B cell (primary cell): ENCODE data around the gene DYRK1A. TPM values are rescaled to one million over a fixed set of nuclear protein-coding genes. Genes with fewer than 3 reads are reported as not detected.

Source experiments
- ATAC-seq: fragments of 200-7000 bp; cut with Tn5 transposase; one replicate; pipeline ENCODE4 v1.10.0; 2021; ENCODE audit warnings: low read depth, mild to moderate bottlenecking, moderate number of reproducible peaks, moderate library complexity
- CTCF ChIA-PET: fragments of 350-600 bp; sonication (Branson Sonifier 250); formaldehyde crosslinking; loops from one replicate; lab custom pipeline; 2021; ENCODE audit warnings: antibody characterized with exemption, inconsistent platforms; lab: Charles Lee
- POLR2A ChIA-PET: fragments of 350-600 bp; sonication (Branson Sonifier 250); formaldehyde crosslinking; loops from one replicate; lab custom pipeline; 2021; ENCODE audit warnings: antibody characterized with exemption; lab: Charles Lee
- DNase-seq: peaks from one replicate; pipeline ENCODE4 v3.0.0; 2013
- H2AFZ ChIP-seq: 2 replicates; pipeline ENCODE4 v1.6.1; 2012; ENCODE audit warnings: mild to moderate bottlenecking, low read depth, low read length; ENCODE audit not compliant: insufficient read depth, poor library complexity, severe bottlenecking
- H3K27ac ChIP-seq, 2 donors: 1 replicate in 1 of 2; 2 replicates in 1 of 2; pipeline ENCODE4 v1.5.1; 2012 to 2013; ENCODE audit warnings: low read length in 2 of 2, mild to moderate bottlenecking in 2 of 2, moderate library complexity in 1 of 2
- H3K27me3 ChIP-seq, 4 experiments: fragments of 200-600 bp in 1 of 4; sonication (generic) in 1 of 4; replicated peaks in 1 of 4; 1 replicate in 2 of 4; 2 replicates in 2 of 4; pipeline versions ENCODE4 v1.6.1 to v1.7.0; 2013 to 2016; ENCODE audit warnings: low read length in 3 of 4, mild to moderate bottlenecking in 2 of 4, mixed read lengths in 1 of 4, moderate library complexity in 1 of 4; ENCODE audit not compliant: insufficient read depth in 4 of 4, control insufficient read depth in 3 of 4; ENCODE audit errors: control extremely low read depth in 1 of 4
- H3K36me3 ChIP-seq, 2 experiments: replicated peaks in 1 of 2; 1 replicate in 1 of 2; 2 replicates in 1 of 2; pipeline versions ENCODE4 v1.6.1 to v1.7.1; 2013; ENCODE audit warnings: low read length in 1 of 2; ENCODE audit not compliant: insufficient read depth in 2 of 2, control insufficient read depth in 1 of 2; ENCODE audit errors: control extremely low read depth in 1 of 2, extremely low read depth in 1 of 2
- H3K4me1 ChIP-seq, 2 donors: fragments of 200-600 bp in 1 of 2; sonication (generic) in 1 of 2; 1 replicate in 1 of 2; 2 replicates in 1 of 2; pipeline versions ENCODE4 v1.5.1 to v1.6.1; 2013 to 2017; ENCODE audit warnings: low read length in 2 of 2; ENCODE audit not compliant: control insufficient read depth in 2 of 2, insufficient read depth in 2 of 2
- H3K4me2 ChIP-seq: replicated peaks from 2 replicates; pipeline ENCODE3; 2012; ENCODE audit warnings: mild to moderate bottlenecking, low read depth, low read length; ENCODE audit not compliant: poor library complexity, severe bottlenecking
- H3K4me3 ChIP-seq, 5 experiments: fragments of 200-600 bp in 1 of 5; sonication (generic) in 1 of 5; 1 replicate in 3 of 5; 2 replicates in 2 of 5; pipeline versions ENCODE4 v1.5.1 to v1.7.0; 2011 to 2016; ENCODE audit warnings: low read length in 4 of 5, mild to moderate bottlenecking in 4 of 5, low read depth in 2 of 5, control low read depth in 1 of 5, moderate library complexity in 1 of 5; ENCODE audit not compliant: insufficient read depth in 1 of 5; ENCODE audit errors: control extremely low read depth in 1 of 5, extremely low read depth in 1 of 5
- H3K79me2 ChIP-seq: fragments of 200-600 bp; sonication (generic); one replicate; pipeline ENCODE4 v1.6.0; 2016; ENCODE audit warnings: low read length; ENCODE audit not compliant: control insufficient read depth, insufficient read depth
- H3K9ac ChIP-seq: fragments of 200-600 bp; sonication (generic); 2 replicates; pipeline ENCODE4 v1.6.1; 2017; ENCODE audit warnings: mild to moderate bottlenecking, low read length, moderate library complexity
- H3K9me3 ChIP-seq, 3 donors: one replicate each; pipeline versions ENCODE4 v1.6.1 to v1.7.1; 2013; ENCODE audit warnings: low read length in 2 of 3; ENCODE audit not compliant: control insufficient read depth in 2 of 3, insufficient read depth in 1 of 3; ENCODE audit errors: control extremely low read depth in 1 of 3
- H4K20me1 ChIP-seq: 2 replicates; pipeline ENCODE4 v1.6.0; 2012; ENCODE audit warnings: mild to moderate bottlenecking, low read length; ENCODE audit not compliant: insufficient read depth, control insufficient read depth, poor library complexity, severe bottlenecking
- H3K27ac Mint-ChIP-seq: one replicate; pipeline ENCODE4 v1.8.0; 2021; ENCODE audit warnings: mixed read lengths
- H3K27me3 Mint-ChIP-seq: one replicate; pipeline ENCODE4 v1.8.0; 2021; ENCODE audit warnings: mixed read lengths
- H3K4me1 Mint-ChIP-seq: one replicate; pipeline ENCODE4 v1.8.0; 2021; ENCODE audit warnings: mixed read lengths
- H3K4me3 Mint-ChIP-seq: one replicate; pipeline ENCODE4 v1.8.0; 2021; ENCODE audit warnings: mixed read lengths
- H3K9me3 Mint-ChIP-seq: one replicate; pipeline ENCODE4 v1.8.0; 2022; ENCODE audit warnings: mixed read lengths; ENCODE audit not compliant: insufficient read depth
- CTCF ChIP-seq: fragments of 200-600 bp; IDR thresholded peaks from one replicate; pipeline ENCODE4 v1.8.0; 2022; ENCODE audit warnings: antibody characterized with exemption, mild to moderate bottlenecking
- EZH2 ChIP-seq: IDR thresholded peaks from 2 replicates; pipeline ENCODE4 v1.6.1; 2012; ENCODE audit warnings: borderline replicate concordance, low read depth, mild to moderate bottlenecking, moderate library complexity, low read length; ENCODE audit not compliant: insufficient read depth, poor library complexity, severe bottlenecking
- WGBS: methylation state at CpG from one replicate; pipeline ENCODE4 v1.1.5; 2013; ENCODE audit warnings: missing lambda C conversion rate; ENCODE audit not compliant: insufficient coverage; 5-methylcytosine and 5-hydroxymethylcytosine counted together
- intact Hi-C: fragments of 100-400 bp; cut with micrococcal nuclease; formaldehyde crosslinking; loops from one replicate; pipeline ENCODE4 v1.10.0; 2022
- polyA plus RNA-seq: library from polyadenylated mRNA; depleted of rRNA; stranded (reverse); fragments of >200 nt; gene quantifications from 2 replicates; pipeline ENCODE4 v1.2.3, GENCODE V29; 2012
- total RNA-seq, 2 donors: library from RNA; stranded (reverse); fragments of 120-200 nt in 1 of 2; gene quantifications; 1 replicate in 1 of 2; 2 replicates in 1 of 2; pipeline versions ENCODE4 v1.2.3 to v1.2.4, GENCODE V29; 2013 to 2022

DYRK1A gene
- total and polyA plus RNA-seq, 2 donors (not counting 1 experiment from before 2014, with no cell fraction given): 46.6 to 147 TPM

- Mint-ChIP-seq H3K4me3 (no peak overlapping the region), H3K27me3 (no peaks in the 10 kb centered on the region), H3K27ac (no peak overlapping the region), H3K4me1 (peaks cover 5% of the 10 kb centered on the region), H3K9me3 (no peaks in the 10 kb centered on the region)
- ChIA-PET CTCF (no interaction called here), POLR2A (no interaction called here)
- intact Hi-C loops: no loop called here
- no peak overlapping the region for H3K4me2 ChIP-seq
- DNase-seq: no peak
- peak overlapping the region in 1 of 2 donors; percentile 7 for H3K27ac ChIP-seq
- H4K20me1 ChIP-seq: peaks cover 16% of the 10 kb centered on the region
- no CpG with 5 or more reads among the region's 1 CpG for WGBS
- peaks cover 27% of the 10 kb centered on the region for H3K79me2 ChIP-seq
- ATAC-seq: no peak
- no peaks in the 10 kb centered on the region for H3K4me1 ChIP-seq
- H3K9ac ChIP-seq: no peak overlapping the region
- TF ChIP-seq CTCF: no peak
- no peak for TF ChIP-seq EZH2
- peaks cover 18 to 47% of the 10 kb centered on the region in 2 experiments for H3K36me3 ChIP-seq
- no peaks in the 10 kb centered on the region for H3K27me3 ChIP-seq
- H3K4me3 ChIP-seq: no peak overlapping the region
- no peak overlapping the region for H2AFZ ChIP-seq
- no peaks in the 10 kb centered on the region for H3K9me3 ChIP-seq
These were observed 132.1 kb downstream of the DYRK1A start for GRCh38 chr21:37498664-37499063.

- no peaks in the 10 kb centered on the region for H3K4me1 ChIP-seq
- H4K20me1 ChIP-seq: peaks cover 31% of the 10 kb centered on the region
- H3K9me3 ChIP-seq: no peaks in the 10 kb centered on the region
- H3K36me3 ChIP-seq: peaks cover 11 to 55% of the 10 kb centered on the region in 2 experiments
- Mint-ChIP-seq H3K4me3 (no peak overlapping the region), H3K9me3 (no peaks in the 10 kb centered on the region), H3K27me3 (no peaks in the 10 kb centered on the region), H3K27ac (no peak overlapping the region), H3K4me1 (peaks cover 2% of the 10 kb centered on the region)
- no peak overlapping the region for H3K4me3 ChIP-seq
- 100% methylated on average over 1 of the region's 3 CpGs for WGBS
- DNase-seq: no peak
- H2AFZ ChIP-seq: no peak overlapping the region
- no peak overlapping the region for H3K27ac ChIP-seq
- ChIA-PET POLR2A (no interaction called here), CTCF (no interaction called here)
- intact Hi-C loops: no loop called here
- H3K79me2 ChIP-seq: peaks cover 45% of the 10 kb centered on the region
- no peak overlapping the region for H3K4me2 ChIP-seq
- H3K9ac ChIP-seq: no peak overlapping the region
- H3K27me3 ChIP-seq: no peaks in the 10 kb centered on the region
- no peak for TF ChIP-seq EZH2
- no peak for TF ChIP-seq CTCF
- ATAC-seq: no peak
These were observed 136.4 kb downstream of the DYRK1A start for GRCh38 chr21:37502947-37503346.
